HG03103 (cell line): Measurements from ENCODE around the gene DHFR.
"Not testable (repeated sequence)": the region's sequence is repeated elsewhere in the genome, so short reads cannot be mapped to it uniquely, and the experiment has no call there.

Source experiments
- ATAC-seq: cut with Tn5 transposase; IDR thresholded peaks from one replicate; pipeline ENCODE4 v1.9.1; 2021; ENCODE audit warnings: low read depth; ENCODE audit not compliant: unreplicated experiment

Gene DHFR

GRCh38 chr5:80654391-80655230 is at the start of gene DHFR, which contains the start of gene MSH3:
TSS of gene DHFR (minus strand) at chr5:80654983. CDS start at chr5:80654489, 494 bp downstream.
TSS of gene MSH3 (plus strand) at chr5:80654652. CDS start at chr5:80654728, 76 bp downstream.
- ATAC-seq, result peak; percentile 18

- no peak for ATAC-seq
Measured at GRCh38 chr5:80704221-80704620, 49.4 kb upstream of the DHFR start.

- no peak for ATAC-seq
Measured at GRCh38 chr5:80703747-80704146, 49.0 kb upstream of the DHFR start.

- ATAC-seq, result no peak
Measured at GRCh38 chr5:80703291-80703690, 48.5 kb upstream of the DHFR start.

GRCh38 chr5:80701597-80701996 is 46.8 kb upstream of the DHFR start:
- ATAC-seq, result no peak

GRCh38 chr5:80698369-80698768 is 43.6 kb upstream of the DHFR start:
- no peak for ATAC-seq

GRCh38 chr5:80697100-80697499 is 42.3 kb upstream of the DHFR start:
- ATAC-seq, result no peak

- no peak for ATAC-seq
Measured at GRCh38 chr5:80696450-80696849, 41.7 kb upstream of the DHFR start.

- ATAC-seq, result no peak
Measured at GRCh38 chr5:80695666-80696065, 40.9 kb upstream of the DHFR start.

GRCh38 chr5:80689627-80690026 is 34.8 kb upstream of the DHFR start:
- ATAC-seq, result no peak

- ATAC-seq, result no peak
Measured at GRCh38 chr5:80688648-80689420, 34.1 kb upstream of the DHFR start.

GRCh38 chr5:80686757-80687156 is 32.0 kb upstream of the DHFR start:
- no peak for ATAC-seq

- ATAC-seq, result no peak
Measured at GRCh38 chr5:80676706-80677105, 21.9 kb upstream of the DHFR start.

GRCh38 chr5:80672140-80672736 is 17.5 kb upstream of the DHFR start:
- no peak for ATAC-seq

GRCh38 chr5:80668016-80668969 is 13.5 kb upstream of the DHFR start:
- peak; percentile 59 for ATAC-seq

- ATAC-seq, result no peak
Measured at GRCh38 chr5:80667384-80667783, 12.6 kb upstream of the DHFR start.

- ATAC-seq, result no peak
Measured at GRCh38 chr5:80665057-80665456, 10.3 kb upstream of the DHFR start.

- no peak for ATAC-seq
Measured at GRCh38 chr5:80662108-80662507, 7.3 kb upstream of the DHFR start.

- not testable (repeated sequence) for ATAC-seq
Measured at GRCh38 chr5:80660661-80661060, 5.9 kb upstream of the DHFR start.

- no peak for ATAC-seq
Measured at GRCh38 chr5:80659106-80659505, 4.3 kb upstream of the DHFR start.
